ENCODE data around the gene TMEM151A.

GRCh38 chr11:66262696-66263095, 29.0 kb upstream of the TMEM151A start:
- TF ChIP-seq EZH2phosphoT487 (IDR thresholded peaks at IDR 0.05; ENCODE audit: unreplicated experiment) (no peak), CTCF (conservative IDR thresholded peaks at IDR 0.05; ENCODE audit: low read depth in 2 of 2) (no peak)
